Esophagus muscularis mucosa (tissue), 4 donors: ENCODE results near the gene SMCO3. TPM values are rescaled to one million over a fixed set of nuclear protein-coding genes. Genes with fewer than 3 reads are reported as not detected.
"Not testable (repeated sequence)": the region's sequence is repeated elsewhere in the genome, so short reads cannot be mapped to it uniquely, and the experiment has no call there.

ENCODE experiments used
- DNase-seq: peaks from one replicate; pipeline ENCODE4 v3.0.0-alpha.2; 2017; ENCODE audit errors: extremely low spot score
- H3K27ac ChIP-seq, 4 donors: fragments of 200-600 bp; sonication (generic); replicated peaks in 1 of 4; 1 replicate in 3 of 4; 2 replicates in 1 of 4; pipeline ENCODE4 v1.5.1; 2016 to 2019; ENCODE audit warnings: mild to moderate bottlenecking in 1 of 4
- H3K27me3 ChIP-seq, 4 donors: fragments of 200-600 bp; sonication (generic); one replicate each; pipeline versions ENCODE4 v1.5.1 to v1.6.0; 2016 to 2019
- H3K36me3 ChIP-seq, 4 donors: fragments of 200-600 bp; sonication (generic); one replicate each; pipeline ENCODE4 v1.5.1; 2016 to 2019
- H3K4me1 ChIP-seq, 4 donors: fragments of 200-600 bp; sonication (generic); one replicate each; pipeline ENCODE4 v1.5.1; 2016 to 2019
- H3K4me3 ChIP-seq, 4 donors: fragments of 200-600 bp; sonication (generic); 1 replicate in 2 of 4; 2 replicates in 2 of 4; pipeline ENCODE4 v1.5.1; 2016 to 2019; ENCODE audit warnings: mild to moderate bottlenecking in 4 of 4, moderate library complexity in 1 of 4
- H3K9me3 ChIP-seq, 4 donors: fragments of 200-600 bp; sonication (generic); 1 replicate in 3 of 4; 2 replicates in 1 of 4; pipeline ENCODE4 v1.5.1; 2016 to 2019
- CTCF ChIP-seq, 3 experiments: fragments of 200-600 bp in 2 of 3; fragments of 450-650 bp in 1 of 3; sonication (generic) in 2 of 3; IDR thresholded peaks; one replicate each; pipeline ENCODE4 v1.5.1; 2017 to 2019; ENCODE audit warnings: antibody characterized with exemption in 3 of 3, mild to moderate bottlenecking in 2 of 3, moderate library complexity in 1 of 3
- EP300 ChIP-seq: sonication (generic); formaldehyde crosslinking; IDR thresholded peaks from one replicate; pipeline ENCODE4 v1.6.1; 2017; ENCODE audit warnings: antibody characterized with exemption
- POLR2A ChIP-seq: fragments of 450-650 bp; IDR thresholded peaks from one replicate; pipeline ENCODE4 v1.6.1; 2017; ENCODE audit warnings: antibody characterized with exemption, moderate library complexity, mild to moderate bottlenecking, low read depth
- POLR2AphosphoS5 ChIP-seq, 2 donors: sonication (generic); formaldehyde crosslinking; IDR thresholded peaks; one replicate each; pipeline ENCODE4 v1.6.1; 2017; ENCODE audit warnings: antibody characterized with exemption in 2 of 2
- WGBS: methylation state at CpG from one replicate; pipeline ENCODE4 v1.1.5; 2018; 5-methylcytosine and 5-hydroxymethylcytosine counted together
- intact Hi-C: fragments of 100-400 bp; cut with DNase I; formaldehyde crosslinking; loops from one replicate; pipeline ENCODE4 v1.15.1; 2023
- total RNA-seq, 4 donors: library from RNA; depleted of rRNA; stranded (reverse); fragments of >200 nt; gene quantifications; one replicate each; pipeline versions ENCODE4 v1.1.0 to v1.2.1, GENCODE V29; 2016

SMCO3 gene
- total RNA-seq, 4 donors from 2014 or later, result 0.23 TPM; not detected in 3

DNA sequence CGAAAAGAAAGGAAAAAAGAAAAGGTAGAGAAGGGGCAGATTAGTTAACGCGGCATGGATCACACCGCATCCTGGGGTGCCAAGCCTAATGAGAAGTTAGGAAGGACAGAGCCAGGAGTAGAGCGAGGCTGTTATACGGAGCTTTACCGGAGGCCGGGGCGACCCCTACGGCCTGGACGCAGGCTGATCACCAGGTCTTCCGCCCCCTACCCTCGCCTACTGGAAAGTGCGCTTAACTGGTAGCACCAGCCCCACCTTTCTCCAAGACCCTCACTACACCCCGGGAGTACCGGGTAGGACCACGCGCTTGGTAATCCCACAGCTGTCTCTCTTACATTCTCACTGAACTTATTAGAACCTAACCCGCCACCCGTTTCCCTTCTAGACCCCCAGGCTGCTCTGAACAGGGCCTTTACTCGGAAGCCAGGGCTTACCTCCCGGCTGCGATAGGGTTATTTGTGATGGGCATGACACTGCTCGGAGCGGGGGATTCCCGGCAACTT, 44.5 kb downstream of the SMCO3 start:
- peak overlapping the region; percentile 93 to 98 (median 94) for H3K27ac ChIP-seq
- no peaks in the 10 kb centered on the region for H3K27me3 ChIP-seq
- peaks cover 5 to 40% (median 37%) of the 10 kb centered on the region in 4 donors for H3K4me1 ChIP-seq
- intact Hi-C loops, result loop anchor here (5.0 kb wide), 1 partner anchor 33 kb away; the partner anchor contains the start of genes C12orf60 and WBP11
- no peak for TF ChIP-seq CTCF (IDR thresholded peaks at IDR 0.05)
- peak; percentile 23 for TF ChIP-seq EP300
- no peaks in the 10 kb centered on the region for H3K36me3 ChIP-seq
- 7% methylated on average over 23 of the region's 26 CpGs for WGBS
- H3K9me3 ChIP-seq, result no peaks in the 10 kb centered on the region
- DNase-seq, result no peak
- peak overlapping the region; percentile 74 to 85 (median 80) for H3K4me3 ChIP-seq

DNA sequence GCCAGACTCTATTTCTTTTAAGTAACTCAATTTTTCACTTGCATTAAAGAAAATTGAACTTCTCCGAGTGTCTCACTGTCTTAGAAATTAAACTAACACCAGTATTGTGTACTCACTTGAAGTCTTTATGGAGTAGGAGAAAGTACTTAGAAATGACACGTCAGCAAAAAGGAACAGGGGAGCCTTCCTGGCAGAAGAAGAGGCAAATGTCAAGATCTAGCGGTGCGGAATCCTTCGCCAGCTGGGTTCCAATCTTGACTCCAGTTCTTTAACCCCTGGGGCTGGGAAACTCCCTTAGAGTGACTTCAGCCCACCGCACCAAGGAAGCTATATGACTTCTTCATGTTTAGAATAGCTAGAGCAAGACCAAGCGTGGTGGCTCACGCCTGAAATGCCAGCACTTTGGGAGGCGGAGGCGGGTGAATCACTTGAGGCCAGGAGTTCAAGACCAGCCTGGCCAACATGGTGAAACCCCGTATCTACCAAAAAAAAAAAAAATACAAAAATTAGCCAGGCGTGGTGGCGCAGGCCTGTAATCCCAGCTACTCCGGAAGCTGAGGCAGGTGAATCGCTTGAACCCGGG, 45.1 kb downstream of the SMCO3 start:
- no peak for DNase-seq
- H3K27me3 ChIP-seq, result no peaks in the 10 kb centered on the region
- WGBS, result 58% methylated on average over 16 of the region's 16 CpGs
- TF ChIP-seq CTCF (IDR thresholded peaks at IDR 0.05) (no peak), EP300 (no peak), POLR2A (no peak), POLR2AphosphoS5 (IDR thresholded peaks at IDR 0.05) (no peak)
- H3K4me3 ChIP-seq, result peak overlapping the region; percentile 74 to 85 (median 80)
- peak overlapping the region; percentile 93 to 98 (median 94) for H3K27ac ChIP-seq
- H3K36me3 ChIP-seq, result no peaks in the 10 kb centered on the region
- no peaks in the 10 kb centered on the region for H3K9me3 ChIP-seq
- peaks cover 5 to 39% (median 37%) of the 10 kb centered on the region in 4 donors for H3K4me1 ChIP-seq
- intact Hi-C loops, result loop anchor here (5.0 kb wide), 1 partner anchor 33 kb away; the partner anchor contains the start of genes C12orf60 and WBP11

- H3K27me3 ChIP-seq, result no peaks in the 10 kb centered on the region
- no peaks in the 10 kb centered on the region for H3K9me3 ChIP-seq
- intact Hi-C loops, result loop anchor here (5.0 kb wide), 1 partner anchor 35 kb away; the partner anchor contains the start of genes C12orf60 and WBP11
- H3K36me3 ChIP-seq, result no peaks in the 10 kb centered on the region
- 58% methylated on average over 1 of the region's 1 CpG for WGBS
- H3K4me3 ChIP-seq, result no peak overlapping the region
- DNase-seq, result no peak
- peaks cover 5 to 34% (median 33%) of the 10 kb centered on the region in 4 donors for H3K4me1 ChIP-seq
- H3K27ac ChIP-seq, result peak overlapping the region in 1 of 4 donors; percentile 20
- TF ChIP-seq POLR2A (no peak), POLR2AphosphoS5 (IDR thresholded peaks at IDR 0.05) (no peak), EP300 (no peak)
Measured at GRCh38 chr12:14767617-14768016, 46.4 kb downstream of the SMCO3 start.

DNA sequence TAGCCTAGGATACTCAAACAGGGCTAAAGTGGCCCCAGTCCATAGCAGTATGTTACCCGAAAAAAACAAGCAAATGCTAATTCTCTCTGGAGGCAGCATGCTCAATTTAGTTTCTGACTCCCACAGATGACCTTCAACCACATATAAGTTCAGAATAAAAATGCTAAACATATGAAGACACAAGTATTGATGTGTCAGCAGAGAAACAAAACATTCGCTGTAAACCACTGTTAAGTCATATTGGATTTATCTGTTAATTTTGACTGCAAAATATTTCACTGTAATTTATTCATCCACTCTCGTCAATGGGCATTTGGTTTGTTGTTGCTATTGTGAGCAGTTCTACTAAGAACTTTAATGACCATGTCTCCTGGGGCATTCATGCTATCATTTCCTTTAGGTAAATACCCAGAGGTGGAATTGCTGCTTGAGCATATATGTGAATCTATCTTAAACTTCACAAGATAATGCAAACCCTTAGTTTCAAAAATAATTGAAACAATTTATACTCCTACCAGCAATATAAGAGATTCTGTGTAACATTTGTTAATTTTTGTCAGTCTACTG, 47.2 kb downstream of the SMCO3 start:
- intact Hi-C loops, result loop anchor here (5.0 kb wide), 1 partner anchor 36 kb away; the partner anchor contains the start of genes C12orf60 and WBP11
- Histone ChIP-seq H3K9me3 (no peaks in the 10 kb centered on the region), H3K4me3 (no peak overlapping the region), H3K27ac (no peak overlapping the region), H3K27me3 (no peaks in the 10 kb centered on the region), H3K4me1 (peaks cover 5 to 32% (median 30%) of the 10 kb centered on the region in 4 donors), H3K36me3 (peaks cover 0 to 4% (median 0%) of the 10 kb centered on the region in 4 donors)
- 96% methylated on average over 3 of the region's 3 CpGs for WGBS
- no peak for TF ChIP-seq CTCF (IDR thresholded peaks at IDR 0.05)
- no peak for TF ChIP-seq POLR2AphosphoS5 (IDR thresholded peaks at IDR 0.05)
- DNase-seq, result no peak

DNA sequence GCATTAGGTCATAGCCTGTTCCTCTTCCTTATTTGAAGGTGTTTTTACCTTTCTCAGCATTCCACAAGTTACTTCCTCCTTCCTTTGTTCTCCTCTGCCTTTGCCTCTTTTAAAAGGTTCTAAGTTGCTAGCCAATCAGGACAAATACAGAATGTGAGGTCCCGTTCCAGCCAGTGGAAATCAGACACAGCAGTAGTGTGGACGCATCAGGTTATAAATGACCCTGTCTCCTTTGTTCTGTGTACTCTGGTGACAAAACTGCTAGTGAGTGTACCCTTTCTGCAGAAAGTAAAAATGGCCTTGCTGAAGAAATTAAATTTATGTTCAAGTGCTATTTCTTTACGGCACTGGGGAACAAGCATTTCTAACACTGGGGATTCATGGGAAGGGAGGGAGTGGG, 48.0 kb downstream of the SMCO3 start:
- intact Hi-C loops, result loop anchor here (5.0 kb wide), 1 partner anchor 36 kb away; the partner anchor contains the start of genes C12orf60 and WBP11
- H3K36me3 ChIP-seq, H3K9me3 ChIP-seq, H3K4me3 ChIP-seq, H3K27me3 ChIP-seq, DNase-seq, H3K27ac ChIP-seq: not testable (repeated sequence)
- WGBS, result 100% methylated on average over 3 of the region's 3 CpGs
- H3K4me1 ChIP-seq, result peaks cover 0 to 26% (median 25%) of the 10 kb centered on the region in 4 donors
